LHCN-M2 (cell line): ENCODE results near the gene ZNF30. TPM values are rescaled to one million over a fixed set of nuclear protein-coding genes. Genes with fewer than 3 reads are reported as not detected.
"Not testable (repeated sequence)": the region's sequence is repeated elsewhere in the genome, so short reads cannot be mapped to it uniquely, and the experiment has no call there.

Source experiments
- DNase-seq: peaks from one replicate; pipeline ENCODE4 v3.0.0-alpha.2; 2012; ENCODE audit warnings: low read depth
- total RNA-seq: library from RNA; depleted of rRNA; stranded (reverse); fragments of >200 nt; gene quantifications from 2 replicates; pipeline ENCODE4 v1.2.3, GENCODE V29; 2014; rRNA removed

ZNF30 gene
- total RNA-seq, 1 experiment from 2014 or later: 4.0 TPM

DNA sequence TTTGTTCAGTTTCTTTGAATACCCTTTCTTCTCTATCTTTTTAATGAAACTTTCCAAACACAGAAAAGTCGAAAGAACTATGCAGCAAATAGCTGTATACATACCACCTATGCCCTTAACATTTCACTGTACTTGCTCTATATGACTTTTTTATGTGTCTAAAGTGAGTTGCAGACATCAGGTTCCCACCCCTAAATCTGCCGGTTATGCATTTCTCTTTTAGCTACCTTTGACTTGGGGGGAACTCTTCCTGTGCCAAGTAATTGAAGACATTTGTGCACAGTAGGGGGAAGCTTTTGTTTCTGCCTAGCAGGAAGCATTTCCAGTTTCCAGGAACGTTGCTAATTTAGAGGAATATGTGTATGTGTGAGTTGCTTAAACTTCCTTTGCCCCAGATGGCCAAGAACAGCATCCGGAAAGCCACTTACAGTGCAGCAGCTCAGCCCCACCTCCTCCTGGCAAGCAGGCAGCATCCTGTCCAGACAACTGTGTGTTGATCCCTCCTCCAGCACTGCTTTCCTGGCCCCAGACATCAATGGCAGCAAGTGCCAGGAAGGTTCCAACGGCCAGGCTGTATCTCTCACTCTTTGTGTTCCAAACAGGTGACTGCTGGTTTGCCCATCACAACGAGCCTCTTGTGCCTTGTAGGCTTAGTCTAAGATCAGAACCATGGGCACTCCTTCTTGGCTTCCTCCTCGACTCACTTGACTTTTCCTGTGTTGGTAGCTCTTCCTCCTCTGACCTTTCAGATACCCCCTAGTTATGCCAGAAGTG lies 58.7 kb downstream of the ZNF30 start:
- DNase-seq: no peak

DNA sequence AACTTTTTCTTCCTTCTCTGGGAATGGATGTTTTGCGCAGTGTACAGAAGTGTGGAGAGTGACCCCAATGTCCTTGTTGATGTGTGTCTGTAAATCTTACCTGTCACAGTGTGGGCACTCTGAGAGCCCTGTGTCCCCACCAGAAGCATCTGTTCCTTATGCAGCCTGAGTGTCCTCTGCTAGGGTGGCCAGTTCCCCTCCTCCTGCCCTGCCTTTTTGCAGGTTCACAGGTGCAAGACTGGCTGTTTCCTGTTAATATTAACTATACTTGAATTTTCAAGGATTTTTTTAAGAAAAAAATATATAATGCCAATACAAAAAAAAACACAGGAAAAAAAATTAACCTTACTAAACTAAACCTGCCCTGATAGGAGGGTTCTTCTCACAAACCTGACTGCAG lies 61.4 kb downstream of the ZNF30 start:
- no peak for DNase-seq

DNA sequence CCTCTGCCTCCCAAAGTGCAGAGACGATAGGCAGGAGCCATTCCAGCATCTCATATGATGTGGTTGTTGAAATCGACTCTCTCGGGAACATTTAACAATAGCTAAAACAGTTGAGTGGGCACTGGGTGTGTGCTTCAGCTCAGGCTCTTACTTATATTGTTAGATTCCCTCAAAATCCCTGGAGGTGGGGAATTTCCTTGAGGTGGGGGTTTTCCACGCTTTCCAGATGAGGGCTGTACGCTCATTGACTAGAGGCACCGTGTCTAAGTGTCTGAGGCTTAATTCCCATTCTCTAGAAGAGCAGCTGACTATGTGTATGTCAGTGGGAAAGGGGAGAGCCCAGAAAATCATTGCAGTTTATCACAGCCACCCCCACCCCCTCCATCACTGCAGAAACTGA lies 62.6 kb downstream of the ZNF30 start:
- no peak for DNase-seq

DNA sequence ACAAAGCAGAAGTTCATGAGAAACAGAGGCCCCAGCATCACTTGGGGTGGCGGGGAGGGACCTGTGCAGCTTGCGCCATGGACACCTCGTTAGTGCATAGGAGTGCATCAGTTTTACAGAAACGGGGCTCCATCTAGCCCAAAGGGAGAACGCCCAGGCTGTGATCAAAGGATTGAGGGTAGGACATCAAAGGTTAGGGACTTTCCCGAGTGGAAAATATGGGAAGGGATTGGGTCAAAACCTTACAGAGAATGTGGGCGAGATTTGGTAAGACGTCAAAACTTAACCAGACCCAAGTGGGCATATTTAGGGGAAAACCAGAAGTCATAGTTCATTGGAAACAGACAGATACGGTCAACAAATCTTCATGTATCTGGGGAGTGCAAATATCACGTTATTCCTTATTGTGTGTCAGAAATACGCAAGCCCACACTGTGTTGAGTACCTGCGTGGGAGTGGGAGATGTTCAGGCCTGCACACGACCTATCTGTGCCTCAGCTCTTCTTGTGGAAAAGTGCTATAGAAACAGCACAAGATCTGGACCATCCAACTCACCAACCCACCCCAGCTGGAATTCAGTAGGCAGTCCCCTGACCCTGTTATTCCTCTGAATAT lies 64.0 kb downstream of the ZNF30 start:
- no peak for DNase-seq

DNA sequence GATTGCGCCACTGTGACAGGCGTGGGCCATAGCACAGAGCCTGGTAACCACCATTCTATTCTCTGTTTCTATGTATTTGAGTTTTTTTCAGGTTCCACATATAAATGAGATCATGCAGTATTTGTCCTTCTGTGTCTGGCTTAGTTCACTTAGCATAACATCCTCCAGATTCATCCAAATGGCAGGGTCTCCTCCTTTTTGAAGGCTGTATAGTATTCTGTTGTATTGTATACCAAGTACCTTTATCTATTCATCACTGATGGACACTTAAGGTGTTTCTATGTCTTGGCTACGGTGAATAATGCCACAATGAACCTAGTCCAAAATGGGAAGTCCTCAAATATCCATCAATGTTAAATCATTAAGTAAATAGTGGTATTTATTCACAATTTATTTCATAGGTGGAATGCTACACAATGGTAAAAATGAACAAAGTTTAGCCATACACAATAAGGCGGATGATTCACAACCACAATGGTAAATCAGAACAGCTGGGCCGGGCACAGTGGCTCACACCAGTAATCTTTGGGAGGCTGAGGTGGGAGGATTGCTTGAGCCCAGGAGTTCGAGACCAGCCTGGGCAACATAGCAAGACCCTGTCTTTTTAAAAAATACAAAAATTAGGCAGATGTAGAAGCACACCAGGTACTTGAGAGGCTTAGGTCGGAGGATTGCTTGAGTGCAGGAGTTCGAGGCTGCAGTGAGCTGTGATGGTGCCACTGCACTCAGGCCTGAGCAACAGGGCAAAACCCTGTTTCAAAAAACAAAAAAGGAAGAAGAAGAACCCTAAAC lies 65.0 kb downstream of the ZNF30 start:
- DNase-seq: no peak

DNA sequence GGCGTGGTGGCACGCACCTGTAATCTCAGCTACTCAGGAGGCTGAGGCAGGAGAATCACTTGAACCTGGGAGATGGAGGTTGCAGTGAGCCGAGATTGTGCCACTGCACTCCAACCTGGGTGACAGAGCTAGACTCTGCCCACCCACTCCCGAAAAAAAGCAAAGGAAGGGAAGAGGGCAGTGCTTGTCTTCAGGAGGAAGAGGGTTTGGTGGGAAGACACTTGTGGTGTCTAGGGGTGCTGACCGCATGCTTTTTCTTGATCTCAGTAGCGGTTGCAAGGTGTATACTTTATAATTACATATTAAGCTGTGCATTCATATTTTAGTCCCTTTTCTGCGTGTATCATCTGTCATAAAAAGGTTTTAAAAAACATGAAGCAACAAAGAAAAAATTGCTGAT lies 65.9 kb downstream of the ZNF30 start:
- DNase-seq: not testable (repeated sequence)

DNA sequence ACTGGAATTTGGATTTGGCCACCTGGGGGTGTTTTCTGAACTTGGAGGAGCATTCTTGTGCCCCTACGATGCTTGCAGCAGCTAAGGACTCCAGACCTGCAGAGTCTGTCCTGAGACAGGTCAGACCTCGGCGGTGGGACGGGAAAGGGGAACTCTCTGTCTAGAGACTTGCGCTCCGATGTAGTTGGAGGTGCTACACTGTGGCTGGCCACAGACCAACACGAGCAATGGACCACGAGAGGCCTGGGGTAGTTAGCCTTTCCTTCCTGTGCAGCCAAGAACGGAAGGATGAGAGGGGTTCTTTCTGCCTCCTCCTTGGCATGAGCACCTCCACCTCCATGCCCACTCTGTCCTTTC lies 67.6 kb downstream of the ZNF30 start:
- no peak for DNase-seq

Other genes with a start within 250 kb of the ZNF30 start
- not detected in 2 replicates for gene SCGB2B2, start 249.7 kb upstream of the ZNF30 start, total RNA-seq
- 21.2 and 27.5 TPM in 2 replicates for gene ZNF302, start 249.2 kb upstream of the ZNF30 start, total RNA-seq
- 26.7 and 28.4 TPM in 2 replicates for gene ZNF181, start 192.7 kb upstream of the ZNF30 start, total RNA-seq
- gene ZNF599, start 153.7 kb upstream of the ZNF30 start, total RNA-seq: 11.9 and 12.2 TPM in 2 replicates
- gene ZNF792, start 37.3 kb downstream of the ZNF30 start, total RNA-seq: 4.1 and 4.6 TPM in 2 replicates
- gene GRAMD1A, start 73.4 kb downstream of the ZNF30 start, total RNA-seq: 22.5 and 24.1 TPM in 2 replicates
- 1.4 and 2.3 TPM in 2 replicates for gene SCN1B, start 103.6 kb downstream of the ZNF30 start, total RNA-seq
- gene HPN, start 114.8 kb downstream of the ZNF30 start, total RNA-seq: 0.11 TPM in 1 of 2 replicates, not detected in the other
- gene FXYD3, start 188.9 kb downstream of the ZNF30 start, total RNA-seq: not detected in 2 replicates
- not detected in 2 replicates for gene LGI4, start 208.2 kb downstream of the ZNF30 start, total RNA-seq
- not detected in 2 replicates for gene FXYD1, start 211.9 kb downstream of the ZNF30 start, total RNA-seq
- gene FXYD7, start 216.4 kb downstream of the ZNF30 start, total RNA-seq: not detected in 2 replicates
- 82.0 and 89.8 TPM in 2 replicates for gene FXYD5, start 227.8 kb downstream of the ZNF30 start, total RNA-seq